Kidney capillary endothelial cell (primary cell): ENCODE measurements around the gene ZNF687.
"Not testable (repeated sequence)": the region's sequence is repeated elsewhere in the genome, so short reads cannot be mapped to it uniquely, and the experiment has no call there.

Experiments used
- DNase-seq: peaks from one replicate; pipeline ENCODE4 v3.0.0-alpha.2; 2018; ENCODE audit warnings: low spot score

The ZNF687 gene

GRCh38 chr1:151281969-151282882, at the start of gene ZNF687:
ZNF687 (plus strand) TSS chr1:151282299; CDS start chr1:151286292, 3,993 bp downstream.
- peak; percentile 99 for DNase-seq

GRCh38 chr1:151235235-151235634, 46.9 kb upstream of the ZNF687 start:
- DNase-seq = no peak

- no peak for DNase-seq
Measured at GRCh38 chr1:151237678-151238466, 44.2 kb upstream of the ZNF687 start.

- peak; percentile 10 for DNase-seq
Measured at GRCh38 chr1:151238467-151238739, 43.7 kb upstream of the ZNF687 start.

- DNase-seq = no peak
Measured at GRCh38 chr1:151242442-151242841, 39.7 kb upstream of the ZNF687 start.

GRCh38 chr1:151243683-151244216, 38.3 kb upstream of the ZNF687 start:
- DNase-seq = no peak

- DNase-seq = no peak
Measured at GRCh38 chr1:151246786-151247185, 35.3 kb upstream of the ZNF687 start.

- DNase-seq = peak; percentile 64
Measured at GRCh38 chr1:151251656-151252470, 30.2 kb upstream of the ZNF687 start.

- DNase-seq = peak; percentile 95
Measured at GRCh38 chr1:151254217-151255213, 27.6 kb upstream of the ZNF687 start, which contains the start of gene PSMD4. PSMD4 (plus strand) TSS chr1:151254734; CDS start chr1:151254783, 49 bp downstream.

- DNase-seq = no peak
Measured at GRCh38 chr1:151255381-151255780, 26.7 kb upstream of the ZNF687 start.

GRCh38 chr1:151259351-151259750, 22.7 kb upstream of the ZNF687 start:
- no peak for DNase-seq

- DNase-seq = no peak
Measured at GRCh38 chr1:151265446-151266236, 16.5 kb upstream of the ZNF687 start.

GRCh38 chr1:151266315-151266714, 15.8 kb upstream of the ZNF687 start:
- no peak for DNase-seq

- DNase-seq = no peak
Measured at GRCh38 chr1:151266821-151267220, 15.3 kb upstream of the ZNF687 start.

GRCh38 chr1:151267760-151268159, 14.3 kb upstream of the ZNF687 start:
- DNase-seq = no peak

GRCh38 chr1:151273924-151274466, 8.1 kb upstream of the ZNF687 start:
- DNase-seq = no peak

- not testable (repeated sequence) for DNase-seq
Measured at GRCh38 chr1:151275341-151275740, 6.8 kb upstream of the ZNF687 start.

GRCh38 chr1:151277249-151277648, 4.8 kb upstream of the ZNF687 start:
- DNase-seq = no peak

- DNase-seq = peak; percentile 88
Measured at GRCh38 chr1:151281225-151281968, 702 bp upstream of the ZNF687 start.
